ENCODE results near the gene CKLF.
"Not testable (repeated sequence)": the region's sequence is repeated elsewhere in the genome, so short reads cannot be mapped to it uniquely, and the experiment has no call there.

CKLF gene

DNA sequence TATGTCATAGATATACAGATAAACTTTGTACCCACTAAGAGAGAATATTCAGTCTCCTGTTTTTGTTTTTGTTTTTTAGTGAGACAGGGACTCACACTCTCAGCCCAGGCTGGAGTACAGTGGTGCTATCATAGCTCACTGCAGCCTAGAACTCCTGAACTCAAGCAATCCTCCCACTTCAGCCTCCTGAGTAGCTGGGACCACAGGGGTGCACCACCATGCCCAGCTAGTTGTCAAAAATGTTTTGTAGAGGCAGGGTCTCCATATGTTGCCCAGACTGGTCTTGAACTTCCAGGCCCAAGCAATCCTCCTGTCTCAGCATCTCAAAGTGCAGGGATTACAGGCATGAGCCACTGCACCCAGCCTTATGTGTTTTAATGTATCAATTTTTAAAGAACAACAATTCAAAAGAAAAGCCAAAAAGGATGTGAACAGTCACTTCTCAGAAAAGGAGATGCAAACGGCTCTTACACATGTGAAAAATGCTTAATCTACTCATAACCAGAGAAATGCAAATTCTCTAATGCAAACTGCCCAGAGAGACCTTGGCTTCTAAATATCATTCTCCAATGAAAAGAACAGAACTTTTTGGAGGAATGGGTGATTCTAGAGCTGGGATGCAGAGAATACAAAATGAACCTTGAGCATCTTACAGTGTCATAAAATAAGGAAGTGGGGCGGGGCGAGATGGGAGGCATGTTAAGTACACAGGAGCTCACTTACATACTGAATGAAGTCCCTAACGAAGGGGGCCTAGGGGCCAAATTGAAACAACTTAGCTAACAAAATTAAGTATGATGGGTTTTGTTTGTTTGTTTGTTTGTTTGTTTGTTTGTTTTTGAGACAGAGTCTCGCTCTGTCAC lies 44.8 kb downstream of the CKLF start:
- DNase-seq (ENCODE audit: low read depth, low spot score): no peak

DNA sequence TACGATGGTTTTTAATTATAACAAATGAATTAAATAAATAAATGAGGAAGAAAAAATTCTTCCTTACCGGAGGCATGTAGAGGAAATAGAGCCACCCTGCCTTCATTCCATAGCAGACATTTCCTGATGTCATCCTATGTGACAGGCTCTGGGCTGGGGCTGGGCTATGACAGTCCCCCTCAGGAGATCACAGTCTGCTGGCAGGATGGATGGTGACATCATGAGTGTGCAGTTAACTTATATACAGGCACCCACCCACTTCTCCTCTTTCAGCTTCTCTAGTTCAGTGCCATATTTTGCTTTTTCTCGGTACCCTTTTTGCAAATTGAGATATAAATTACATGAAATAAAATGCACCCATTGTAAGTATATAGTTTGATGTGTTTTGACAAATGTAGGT lies 45.7 kb downstream of the CKLF start:
- DNase-seq (ENCODE audit: low read depth, low spot score): no peak

DNA sequence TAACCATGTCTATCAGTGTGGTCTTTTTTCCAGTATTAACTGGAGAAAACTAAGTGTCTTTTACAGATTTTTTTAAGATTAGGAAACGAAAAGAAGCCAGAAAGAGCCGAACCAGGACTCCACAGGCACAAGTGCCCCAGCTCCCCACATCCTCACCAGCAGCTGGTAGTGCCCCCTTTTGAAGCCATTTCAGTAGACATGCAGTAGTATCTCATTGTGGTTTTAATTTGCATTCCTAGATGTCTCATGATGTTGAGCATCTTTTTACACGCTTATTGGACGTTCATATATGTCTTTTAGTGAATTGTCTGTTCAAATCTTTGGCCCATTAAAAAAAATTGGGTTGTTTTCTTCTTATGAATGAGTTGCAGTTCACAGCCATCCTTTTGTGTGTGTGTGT lies 47.4 kb downstream of the CKLF start:
- no peak for DNase-seq (ENCODE audit: low read depth, low spot score)

DNA sequence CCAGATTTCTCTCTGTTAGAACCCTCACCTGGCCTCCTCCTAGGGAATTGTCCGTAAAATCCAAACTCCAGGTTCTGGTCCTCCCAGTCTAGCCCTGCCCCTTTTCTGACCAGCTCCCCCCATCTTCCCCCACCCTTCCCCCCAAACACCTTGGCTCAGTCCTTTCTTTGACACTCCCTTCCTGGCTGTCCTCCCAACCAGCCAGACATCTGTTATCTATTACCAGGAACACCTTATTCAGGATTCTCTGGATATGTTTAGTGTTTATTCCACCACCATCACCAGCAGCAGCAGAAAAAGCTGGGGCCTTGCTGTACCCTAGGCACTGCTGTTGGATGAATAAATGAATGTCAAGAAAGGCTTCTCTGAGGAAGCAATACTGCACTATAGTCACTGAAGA lies 48.1 kb downstream of the CKLF start:
- no peak for DNase-seq (ENCODE audit: low read depth, low spot score)

DNA sequence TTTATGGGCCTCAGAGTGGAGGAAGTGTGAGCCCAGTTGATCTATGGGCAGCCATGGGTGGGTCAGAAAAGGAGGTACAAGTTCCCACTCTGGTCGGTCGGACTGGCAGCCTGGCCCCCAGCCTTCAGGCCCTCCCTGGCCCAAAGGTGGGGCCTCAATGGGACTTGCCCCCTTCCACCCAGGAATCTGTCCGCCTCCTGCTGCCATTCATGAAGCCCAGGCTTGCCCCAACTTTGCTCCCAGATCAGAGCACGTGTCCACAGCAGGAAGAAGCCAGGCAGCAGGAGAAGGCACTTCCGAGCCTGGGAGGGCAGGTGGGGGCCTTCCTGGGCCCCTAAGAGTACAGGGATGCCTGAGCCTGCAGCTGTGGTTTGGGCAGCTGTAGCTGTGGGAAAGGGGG lies 49.1 kb downstream of the CKLF start:
- no peak for DNase-seq (ENCODE audit: low read depth, low spot score)

DNA sequence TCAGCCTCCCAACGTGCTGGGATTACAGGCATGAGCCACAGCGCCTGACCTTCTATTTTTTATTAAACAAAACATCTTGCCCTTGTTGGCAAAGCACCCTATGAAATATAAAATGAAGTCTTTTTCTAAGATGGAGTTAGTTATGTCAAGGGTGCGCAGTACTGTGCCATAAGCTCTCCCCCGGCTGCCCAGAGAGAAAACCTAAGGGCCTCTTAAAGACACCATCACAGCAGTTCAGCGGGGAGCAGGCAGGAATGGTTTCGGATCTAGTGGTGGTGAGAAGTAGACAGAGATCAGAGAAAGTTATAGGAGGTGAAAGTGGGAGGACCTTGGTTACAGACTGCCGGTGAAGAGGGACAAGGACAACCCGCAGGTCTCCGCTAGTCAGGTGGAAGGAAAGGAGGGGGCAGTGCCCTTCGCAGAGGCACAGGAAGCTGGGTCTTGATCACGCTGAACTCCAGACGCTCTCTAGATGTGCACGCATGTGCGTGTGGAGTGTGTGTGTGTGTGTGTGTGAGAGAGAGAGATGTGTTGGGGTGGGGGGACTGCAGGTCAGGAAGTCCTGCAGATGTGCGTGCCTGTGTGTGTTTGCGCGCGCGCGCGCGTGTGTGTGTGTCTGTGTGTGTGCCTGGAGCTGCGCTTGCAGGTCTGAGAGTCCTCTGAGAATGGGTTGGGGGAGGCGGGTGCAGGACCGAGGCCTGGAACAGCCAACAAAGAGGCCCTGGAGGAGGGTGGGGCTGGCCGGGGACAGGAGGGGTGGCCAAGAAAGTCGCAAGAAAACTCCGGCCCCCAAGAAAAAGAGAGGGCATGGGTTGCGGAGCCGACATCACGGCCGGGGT lies 51.4 kb downstream of the CKLF start:
- no peak for DNase-seq (ENCODE audit: low read depth, low spot score)

DNA sequence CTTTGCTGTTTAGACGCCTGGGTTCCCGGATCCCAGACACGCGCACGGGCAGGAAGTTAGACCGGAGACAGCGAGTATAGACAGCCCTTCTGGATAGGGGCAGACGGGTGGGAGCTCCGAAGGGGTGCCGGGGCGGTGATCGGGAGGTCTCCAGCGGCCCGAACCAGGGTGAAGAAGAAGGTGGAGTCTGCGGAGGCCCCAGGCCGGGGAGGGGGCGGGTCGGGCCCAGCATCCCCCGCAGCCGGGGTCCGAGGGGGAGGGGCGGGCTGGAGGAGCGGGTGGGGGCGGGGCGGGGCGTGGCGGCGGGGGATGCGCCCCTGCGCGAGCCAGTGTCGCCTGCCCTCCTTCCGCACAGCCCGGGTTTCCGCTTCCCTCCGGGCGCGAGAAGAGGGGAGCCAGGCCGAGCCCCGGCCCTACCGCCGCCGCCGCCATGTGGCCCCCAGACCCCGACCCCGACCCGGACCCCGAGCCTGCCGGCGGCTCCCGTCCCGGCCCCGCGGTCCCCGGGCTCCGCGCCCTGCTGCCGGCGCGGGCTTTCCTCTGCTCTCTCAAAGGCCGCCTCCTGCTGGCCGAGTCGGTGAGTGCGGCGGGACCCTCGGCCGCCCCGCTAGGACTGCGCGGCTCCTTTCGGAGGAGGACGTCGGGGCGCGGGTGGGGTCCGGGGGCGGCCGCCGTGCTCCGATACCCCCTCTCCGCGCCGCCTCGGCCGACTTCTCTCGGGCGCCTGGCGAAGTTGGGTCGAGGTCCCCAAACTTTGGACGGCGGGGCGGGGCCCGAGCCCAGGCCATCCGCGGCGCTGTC lies 52.2 kb downstream of the CKLF start, which contains the start of gene CMTM3:
Gene CMTM3, plus strand, starts transcription at position 329 of the 801 bp plus-strand sequence. Its CDS starts 102 bp downstream, at position 431.
- DNase-seq (ENCODE audit: low read depth, low spot score): no peak

DNA sequence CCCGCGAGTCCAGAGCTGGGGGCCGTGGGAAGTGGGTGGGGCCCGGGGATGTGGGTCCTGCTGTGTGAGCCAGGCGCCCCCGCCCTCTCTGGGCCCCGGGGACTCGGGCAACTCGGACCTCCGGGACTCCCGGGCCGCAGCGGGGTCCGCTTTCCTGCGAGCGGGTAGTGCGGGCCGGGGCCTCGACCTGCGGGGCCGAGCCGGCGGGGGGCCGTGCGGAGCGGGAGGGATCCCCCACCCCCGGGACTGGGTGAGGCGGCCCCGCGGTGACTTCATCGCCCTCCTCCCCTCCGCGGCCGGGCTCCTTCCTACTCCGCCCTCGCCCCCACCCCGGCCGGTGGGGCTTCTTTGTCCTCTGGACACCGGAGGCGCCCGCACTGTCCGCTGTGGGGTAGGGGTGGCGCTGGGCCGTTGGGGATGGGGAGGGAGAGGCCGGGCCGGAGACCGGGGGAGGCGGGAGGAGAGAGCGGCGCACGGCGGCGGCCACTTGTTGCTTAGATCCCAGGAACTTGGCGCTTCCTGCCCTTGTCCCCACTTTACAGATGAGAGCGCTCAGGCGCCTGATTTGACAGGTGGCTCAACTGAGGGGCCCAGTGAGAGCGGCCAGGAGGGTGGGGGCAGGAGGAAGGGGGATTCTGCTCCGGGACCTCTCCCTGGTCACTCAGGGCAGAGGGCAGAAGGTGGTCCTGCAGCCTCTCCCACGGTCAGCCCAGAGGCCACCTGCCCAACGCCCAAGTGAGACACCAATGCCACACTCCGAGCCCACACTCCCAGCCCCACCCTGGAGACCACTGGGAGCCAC lies 53.0 kb downstream of the CKLF start:
- no peak for DNase-seq (ENCODE audit: low read depth, low spot score)

DNA sequence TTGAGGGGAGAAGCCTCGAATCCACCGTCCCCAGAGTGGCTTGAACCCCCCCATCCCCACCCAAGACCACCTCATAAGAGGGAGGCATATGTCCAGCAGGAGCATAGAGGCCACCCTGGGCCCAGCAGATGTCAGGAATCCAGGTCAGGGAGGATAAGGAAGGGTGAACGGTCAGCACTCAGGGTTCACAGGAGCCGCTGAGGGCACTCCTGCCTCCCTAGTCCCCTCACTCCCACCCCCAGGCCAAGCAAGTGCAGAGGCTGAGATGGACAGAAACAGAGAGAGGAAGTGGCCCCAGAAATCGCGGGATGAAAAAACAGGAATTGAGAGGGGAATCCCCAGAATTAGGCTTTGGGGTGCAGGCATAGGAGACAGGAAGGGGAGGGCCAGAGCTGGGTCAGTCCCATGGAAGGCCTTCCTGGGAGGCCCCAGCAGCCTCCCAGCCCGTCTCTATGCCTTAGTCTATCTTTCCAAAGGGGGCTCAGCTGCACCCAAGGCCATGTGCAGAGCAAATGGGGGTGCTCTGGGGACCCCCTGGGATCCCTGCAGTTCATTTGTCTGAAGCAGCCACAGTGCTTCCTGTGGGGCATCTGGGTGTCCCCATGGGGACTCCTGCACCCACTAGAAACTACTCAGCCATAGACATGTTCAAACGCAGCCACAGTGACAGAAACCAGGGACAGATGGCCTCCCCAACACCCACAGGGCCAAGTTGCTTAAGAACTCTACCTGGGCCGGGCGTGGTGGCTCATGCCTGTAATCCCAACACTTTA lies 53.8 kb downstream of the CKLF start:
- no peak for DNase-seq (ENCODE audit: low read depth, low spot score)

DNA sequence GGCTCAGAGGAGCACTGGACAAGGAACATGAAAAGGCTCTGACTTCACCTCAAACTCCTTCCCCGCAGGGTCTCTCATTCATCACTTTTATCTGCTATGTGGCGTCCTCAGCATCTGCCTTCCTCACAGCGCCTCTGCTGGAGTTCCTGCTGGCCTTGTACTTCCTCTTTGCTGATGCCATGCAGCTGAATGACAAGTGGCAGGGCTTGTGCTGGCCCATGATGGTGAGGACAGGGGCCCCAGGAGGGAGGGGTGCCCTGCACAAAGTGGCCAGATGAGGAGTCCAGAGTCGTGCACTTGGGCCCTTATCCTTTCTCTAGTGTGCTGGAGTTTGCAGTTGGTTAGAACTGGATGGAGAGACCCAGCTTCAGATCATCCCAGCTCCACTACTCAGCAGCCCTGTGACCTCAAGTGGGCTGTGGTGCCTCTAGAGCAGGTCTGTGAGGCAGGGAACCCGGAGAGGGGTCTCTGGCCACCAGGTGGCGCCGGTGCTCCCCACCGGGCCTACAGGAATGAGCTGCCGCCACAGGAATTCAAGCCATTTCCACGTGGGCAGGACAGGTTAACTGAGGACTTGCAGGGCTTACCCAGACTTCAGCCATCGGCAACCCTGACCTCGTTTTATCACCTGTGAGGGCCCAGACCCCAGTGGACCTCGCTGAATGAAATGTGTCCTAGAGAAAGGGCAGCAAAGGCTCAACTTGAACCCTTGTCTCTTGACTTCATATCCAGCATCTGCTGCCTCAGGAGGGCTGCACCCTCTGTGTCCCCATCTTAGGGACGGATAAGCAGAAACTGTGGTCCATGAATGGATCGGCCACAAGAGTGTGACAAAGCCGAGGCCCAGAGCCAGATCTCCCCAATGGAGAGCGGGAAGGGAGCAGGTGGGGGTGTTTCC lies 56.1 kb downstream of the CKLF start:
- DNase-seq (ENCODE audit: low read depth, low spot score): no peak

DNA sequence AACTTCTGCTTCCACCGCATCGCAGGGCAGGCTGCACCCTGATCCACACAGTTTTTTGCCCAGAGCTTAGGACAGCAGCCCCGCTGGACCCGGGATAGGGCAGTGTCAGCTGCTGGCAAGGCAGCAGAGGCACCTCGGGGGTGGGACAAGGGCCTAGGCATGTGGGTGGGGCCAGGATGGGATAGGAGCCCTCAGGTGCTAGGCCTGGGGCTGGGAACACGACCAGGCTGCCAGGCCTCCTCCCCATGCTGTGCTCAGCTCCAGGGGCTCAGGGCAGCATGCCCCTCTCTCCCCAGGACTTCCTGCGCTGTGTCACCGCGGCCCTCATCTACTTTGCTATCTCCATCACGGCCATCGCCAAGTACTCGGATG lies 56.7 kb downstream of the CKLF start:
- no peak for DNase-seq (ENCODE audit: low read depth, low spot score)

DNA sequence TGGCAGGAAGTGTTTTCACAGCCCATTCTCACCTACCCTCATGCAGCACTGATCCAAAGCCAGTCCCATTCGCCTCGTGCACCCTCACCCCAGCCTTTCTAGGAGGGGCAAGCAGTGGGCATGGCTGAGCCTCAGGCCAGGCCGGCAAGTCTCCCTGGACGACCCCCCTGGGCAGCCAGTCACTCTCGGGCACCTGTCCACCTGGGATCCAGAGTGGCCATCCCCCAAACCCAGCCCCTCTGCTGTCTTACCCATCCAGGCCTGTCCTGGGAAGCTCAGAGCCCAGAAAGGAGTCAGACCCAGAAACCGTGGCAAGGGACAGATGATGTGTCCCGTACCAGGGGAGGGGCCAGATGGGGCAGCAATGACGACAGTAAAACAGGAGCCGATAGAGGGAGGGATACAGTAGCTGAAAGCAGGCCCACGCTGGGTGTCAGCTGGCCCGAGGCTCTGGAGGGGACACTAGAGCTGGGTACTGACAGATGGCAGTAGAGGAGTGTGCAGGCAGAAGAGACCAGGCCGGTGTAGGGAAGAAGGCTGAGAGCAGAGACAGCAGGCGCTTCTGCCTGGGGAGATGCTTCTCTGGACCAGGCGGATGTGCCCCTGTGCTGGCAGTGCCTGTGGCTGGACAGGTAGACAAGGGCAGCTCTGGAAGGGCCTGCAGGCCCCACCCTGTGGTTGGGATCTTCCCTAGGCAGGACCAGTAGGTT lies 57.9 kb downstream of the CKLF start:
- DNase-seq (ENCODE audit: low read depth, low spot score): no peak

DNA sequence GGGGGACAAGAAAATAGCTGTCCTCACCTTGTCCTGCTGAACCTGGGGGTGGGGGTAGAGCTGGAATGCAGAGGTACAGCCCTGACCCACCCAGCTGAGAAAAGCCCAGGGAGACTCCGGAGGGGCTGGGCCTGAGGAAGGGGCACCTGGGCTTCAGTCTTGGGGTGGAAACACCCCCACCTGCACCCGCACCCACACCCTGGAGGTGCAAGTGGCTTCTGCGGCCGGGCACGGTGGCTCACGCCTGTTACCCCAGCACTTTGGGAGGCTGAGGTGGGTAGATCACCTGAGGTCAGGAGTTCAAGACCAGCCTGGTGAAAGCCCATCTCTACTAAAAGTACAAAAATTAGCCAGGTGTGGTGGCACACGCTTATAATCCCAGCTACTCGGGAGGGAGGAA lies 59.5 kb downstream of the CKLF start:
- not testable (repeated sequence) for DNase-seq (ENCODE audit: low read depth, low spot score)

DNA sequence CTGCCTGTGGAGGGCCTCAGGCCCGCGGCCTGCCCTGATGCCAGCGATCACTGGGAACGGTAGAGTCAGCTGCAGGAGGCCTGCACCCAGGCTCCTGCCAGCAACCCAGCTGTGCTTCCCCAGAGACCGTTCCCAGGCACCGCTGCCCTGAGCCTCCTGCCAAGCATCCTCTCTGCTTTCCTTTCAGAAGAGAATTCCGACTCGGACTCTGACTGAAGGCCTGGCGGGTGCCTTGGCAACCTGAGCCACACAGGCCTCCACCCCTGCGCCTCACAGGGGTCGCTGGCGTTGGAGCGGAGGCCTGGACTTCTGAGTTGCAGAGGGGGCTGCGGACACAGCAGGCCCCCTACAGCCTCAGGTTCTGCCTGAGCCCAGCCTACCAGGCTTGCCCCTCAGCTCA lies 60.0 kb downstream of the CKLF start:
- no peak for DNase-seq (ENCODE audit: low read depth, low spot score)

DNA sequence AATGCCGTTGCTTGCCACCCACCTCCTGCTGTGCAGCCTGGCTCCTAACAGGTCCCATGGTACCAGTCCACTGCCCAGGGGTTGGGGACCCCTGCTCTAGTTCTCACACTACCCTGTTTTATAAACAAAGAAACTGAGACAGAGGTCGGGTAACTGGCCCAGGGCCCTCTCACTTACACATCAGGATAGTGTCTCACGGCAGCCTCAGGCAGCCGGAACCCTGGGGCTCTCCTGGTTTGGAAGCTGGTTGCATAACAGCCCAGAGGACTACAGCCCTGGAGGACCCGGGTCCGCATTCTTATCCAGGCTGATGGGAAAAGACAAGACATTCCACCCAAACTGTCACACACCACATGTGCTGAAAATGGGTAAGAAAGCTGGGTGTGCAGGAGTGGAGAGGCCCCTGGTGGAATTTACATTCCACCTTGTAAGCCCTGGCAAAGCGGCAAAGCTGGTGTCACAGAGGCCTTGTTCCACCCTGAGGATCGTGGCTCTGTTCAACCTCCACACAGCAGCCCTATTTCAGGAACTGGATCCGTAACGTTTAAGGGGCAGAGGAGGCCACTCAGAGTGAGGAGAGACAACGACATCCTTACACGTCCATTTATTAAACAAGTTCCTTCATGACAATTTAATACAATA lies 61.9 kb downstream of the CKLF start:
- DNase-seq (ENCODE audit: low read depth, low spot score): no peak
